DOHH2 (cell line): ENCODE measurements around the gene PDGFRA.

Source experiments
- H3F3A ChIP-seq: fragments of 200-600 bp; sonication (generic), shearing (Covaris generic); 2 replicates; pipeline ENCODE4 v1.6.0; 2016; ENCODE audit warnings: antibody characterized with exemption, mild to moderate bottlenecking; ENCODE audit not compliant: control insufficient read depth, insufficient read depth
- H3K27ac ChIP-seq: fragments of 200-600 bp; sonication (generic); 2 replicates; pipeline ENCODE4 v1.5.1; 2014; ENCODE audit warnings: low read depth, mild to moderate bottlenecking, low read length, moderate library complexity
- H3K27me3 ChIP-seq: fragments of 200-600 bp; sonication (generic); 2 replicates; pipeline ENCODE4 v1.6.1; 2014; ENCODE audit warnings: mild to moderate bottlenecking, low read length, mixed read lengths; ENCODE audit not compliant: control insufficient read depth
- H3K36me3 ChIP-seq: fragments of 200-600 bp; sonication (generic); 2 replicates; pipeline ENCODE4 v1.6.1; 2014; ENCODE audit warnings: mild to moderate bottlenecking, low read length, moderate library complexity, mixed read lengths; ENCODE audit not compliant: control insufficient read depth
- H3K4me1 ChIP-seq: fragments of 200-600 bp; sonication (generic); 2 replicates; pipeline ENCODE4 v1.6.1; 2014; ENCODE audit warnings: mild to moderate bottlenecking, low read length, mixed read lengths; ENCODE audit not compliant: control insufficient read depth
- H3K4me2 ChIP-seq: fragments of 200-600 bp; sonication (generic); 2 replicates; pipeline ENCODE4 v1.6.0; 2014; ENCODE audit warnings: mild to moderate bottlenecking, low read length, moderate library complexity
- H3K4me3 ChIP-seq: fragments of 200-600 bp; sonication (generic); 2 replicates; pipeline ENCODE4 v1.5.1; 2014; ENCODE audit warnings: mild to moderate bottlenecking, low read length, mixed read lengths
- H3K79me2 ChIP-seq: fragments of 200-600 bp; sonication (generic); 2 replicates; pipeline ENCODE4 v1.6.1; 2014; ENCODE audit warnings: mild to moderate bottlenecking, low read length, mixed read lengths; ENCODE audit not compliant: control insufficient read depth
- H3K9me2 ChIP-seq: fragments of 200-600 bp; sonication (generic); replicated peaks from 2 replicates; pipeline ENCODE4 v1.6.1; 2014; ENCODE audit warnings: mild to moderate bottlenecking, low read length, mixed read lengths; ENCODE audit not compliant: control insufficient read depth
- H3K9me3 ChIP-seq: fragments of 200-600 bp; sonication (generic); 2 replicates; pipeline ENCODE4 v1.6.1; 2014; ENCODE audit warnings: antibody characterized with exemption, low read length, mixed read lengths; ENCODE audit not compliant: control insufficient read depth, insufficient read depth
- H4K20me1 ChIP-seq: fragments of 200-600 bp; sonication (generic); 2 replicates; pipeline ENCODE4 v1.6.0; 2014; ENCODE audit warnings: low read depth, mild to moderate bottlenecking, antibody characterized with exemption, low read length, moderate library complexity; ENCODE audit not compliant: control insufficient read depth, insufficient read depth
- EZH2phosphoT487 ChIP-seq: fragments of 200-600 bp; sonication (generic); IDR thresholded peaks from 2 replicates; pipeline ENCODE4 v1.6.1; 2017; ENCODE audit warnings: borderline replicate concordance, mild to moderate bottlenecking, antibody characterized with exemption, low read length, moderate library complexity, mixed read lengths
- TF ChIP-seq, protein P1 (sequence below): fragments of 200-600 bp; sonication (generic); IDR thresholded peaks from one replicate; pipeline ENCODE4 v1.5.1; 2014; ENCODE audit warnings: antibody characterized with exemption, mild to moderate bottlenecking, low read depth, low read length; ENCODE audit not compliant: poor library complexity, severe bottlenecking

The PDGFRA gene

GRCh38 chr4:54318904-54319303, 89.8 kb downstream of the PDGFRA start:
- H3F3A ChIP-seq, result no peaks in the 10 kb centered on the region
- H3K4me1 ChIP-seq, result peaks cover 9% of the 10 kb centered on the region
- no peak overlapping the region for H3K4me3 ChIP-seq
- TF ChIP-seq EZH2phosphoT487, result no peak
- TF ChIP-seq, protein P1, sequence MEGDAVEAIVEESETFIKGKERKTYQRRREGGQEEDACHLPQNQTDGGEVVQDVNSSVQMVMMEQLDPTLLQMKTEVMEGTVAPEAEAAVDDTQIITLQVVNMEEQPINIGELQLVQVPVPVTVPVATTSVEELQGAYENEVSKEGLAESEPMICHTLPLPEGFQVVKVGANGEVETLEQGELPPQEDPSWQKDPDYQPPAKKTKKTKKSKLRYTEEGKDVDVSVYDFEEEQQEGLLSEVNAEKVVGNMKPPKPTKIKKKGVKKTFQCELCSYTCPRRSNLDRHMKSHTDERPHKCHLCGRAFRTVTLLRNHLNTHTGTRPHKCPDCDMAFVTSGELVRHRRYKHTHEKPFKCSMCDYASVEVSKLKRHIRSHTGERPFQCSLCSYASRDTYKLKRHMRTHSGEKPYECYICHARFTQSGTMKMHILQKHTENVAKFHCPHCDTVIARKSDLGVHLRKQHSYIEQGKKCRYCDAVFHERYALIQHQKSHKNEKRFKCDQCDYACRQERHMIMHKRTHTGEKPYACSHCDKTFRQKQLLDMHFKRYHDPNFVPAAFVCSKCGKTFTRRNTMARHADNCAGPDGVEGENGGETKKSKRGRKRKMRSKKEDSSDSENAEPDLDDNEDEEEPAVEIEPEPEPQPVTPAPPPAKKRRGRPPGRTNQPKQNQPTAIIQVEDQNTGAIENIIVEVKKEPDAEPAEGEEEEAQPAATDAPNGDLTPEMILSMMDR, result peak; percentile 83
- no peaks in the 10 kb centered on the region for H3K9me2 ChIP-seq
- no peak overlapping the region for H3K27ac ChIP-seq
- no peaks in the 10 kb centered on the region for H3K79me2 ChIP-seq
- peaks cover 6% of the 10 kb centered on the region; the same call in 1 of the 2 replicates for H3K27me3 ChIP-seq
- no peaks in the 10 kb centered on the region for H3K36me3 ChIP-seq
- no peaks in the 10 kb centered on the region for H3K9me3 ChIP-seq
- no peaks in the 10 kb centered on the region for H4K20me1 ChIP-seq
- H3K4me2 ChIP-seq, result no peak overlapping the region

GRCh38 chr4:54320826-54321685, 92.0 kb downstream of the PDGFRA start:
- Histone ChIP-seq H3K4me3 (no peak overlapping the region), H3K27me3 (peaks cover under 1% of the 10 kb centered on the region; the same call in 1 of the 2 replicates), H3F3A (no peaks in the 10 kb centered on the region), H3K9me2 (no peaks in the 10 kb centered on the region), H4K20me1 (no peaks in the 10 kb centered on the region), H3K4me2 (no peak overlapping the region), H3K36me3 (no peaks in the 10 kb centered on the region), H3K27ac (no peak overlapping the region), H3K9me3 (no peaks in the 10 kb centered on the region), H3K4me1 (no peaks in the 10 kb centered on the region), H3K79me2 (no peaks in the 10 kb centered on the region)
- no peak for TF ChIP-seq EZH2phosphoT487
- TF ChIP-seq, protein P1, result no peak

DNA sequence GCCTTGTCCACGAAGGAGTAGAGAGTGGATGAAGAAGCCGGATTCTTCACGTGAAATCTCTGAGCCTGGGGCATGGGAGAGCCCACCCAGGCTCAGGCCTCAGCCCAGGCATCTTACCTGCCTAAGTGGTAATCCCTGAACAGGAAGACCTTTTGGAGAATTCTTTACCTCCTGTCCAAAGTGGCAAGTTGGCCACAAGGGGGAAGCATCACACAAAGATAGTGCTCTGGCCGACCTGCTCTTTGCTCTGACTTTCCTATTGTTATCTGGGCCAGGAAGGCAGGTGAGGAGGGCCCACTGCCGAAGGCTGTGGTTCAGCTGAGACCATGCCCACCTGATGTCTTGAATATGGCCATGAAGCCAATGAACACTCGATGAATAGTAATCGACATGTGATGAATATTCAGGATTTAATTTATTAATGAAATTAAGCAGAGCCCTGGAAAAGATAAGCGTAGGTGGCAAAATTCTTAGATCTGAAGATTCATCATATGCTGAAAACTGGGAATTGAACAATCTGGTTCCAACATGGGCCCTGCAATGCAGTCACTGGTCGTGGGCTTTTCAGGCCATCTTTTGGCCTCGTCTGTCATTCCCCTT, 93.8 kb downstream of the PDGFRA start:
- no peak overlapping the region for H3K27ac ChIP-seq
- H3K4me3 ChIP-seq, result no peak overlapping the region
- H3K27me3 ChIP-seq, result no peaks in the 10 kb centered on the region; the same call in 1 of the 2 replicates
- H3K79me2 ChIP-seq, result no peaks in the 10 kb centered on the region
- H3F3A ChIP-seq, result no peaks in the 10 kb centered on the region
- no peaks in the 10 kb centered on the region for H3K4me1 ChIP-seq
- H3K36me3 ChIP-seq, result no peaks in the 10 kb centered on the region
- H4K20me1 ChIP-seq, result no peaks in the 10 kb centered on the region
- TF ChIP-seq, protein P1, result peak; percentile 77
- TF ChIP-seq EZH2phosphoT487, result no peak
- no peaks in the 10 kb centered on the region for H3K9me2 ChIP-seq
- H3K9me3 ChIP-seq, result no peaks in the 10 kb centered on the region
- H3K4me2 ChIP-seq, result no peak overlapping the region
